Measurements from ENCODE around the gene CALML3.

CALML3 gene

GRCh38 chr10:5576154-5576748 lies 51.5 kb downstream of the CALML3 start:
- Histone ChIP-seq H2BK5ac (ENCODE audit: low read depth, low read length, poor library complexity, severe bottlenecking) (no peak overlapping the region), H3K79me1 (replicated peaks; ENCODE audit: low read length, poor library complexity, severe bottlenecking) (no peaks in the 10 kb centered on the region)
- DNase-seq = no peak

More at GRCh38 chr10:5576154-5576748, 51.5 kb downstream of the CALML3 start:
- no peak overlapping the region for H2AFZ ChIP-seq (ENCODE audit: low read depth, low read length)
- H3K4me3 ChIP-seq (ENCODE audit: insufficient read depth in 1 of 2, low read depth in 1 of 2, low read length in 2 of 2) = no peak overlapping the region
- peaks cover 33% of the 10 kb centered on the region for H3K4me1 ChIP-seq (ENCODE audit: control insufficient read depth, insufficient read depth, low read depth, low read length)
- WGBS = 96% methylated on average over 4 of the region's 4 CpGs
- no peak overlapping the region for H3K9ac ChIP-seq (ENCODE audit: low read length)
- H3K18ac ChIP-seq (ENCODE audit: low read depth in 1 of 2, low read length in 2 of 2) = no peak overlapping the region
- H2BK15ac ChIP-seq (ENCODE audit: low read depth, poor library complexity, severe bottlenecking) = no peak overlapping the region
- H3K27ac ChIP-seq (ENCODE audit: low read length, poor library complexity, severe bottlenecking) = no peak overlapping the region
- H4K91ac ChIP-seq (ENCODE audit: low read length) = no peak overlapping the region
- peak overlapping the region; percentile 1 for H4K8ac ChIP-seq (ENCODE audit: low read length)
- no peaks in the 10 kb centered on the region for H3K36me3 ChIP-seq (ENCODE audit: control insufficient read depth in 1 of 2, insufficient read depth in 2 of 2, low read depth in 1 of 2, low read length in 2 of 2)
- H3K14ac ChIP-seq (ENCODE audit: low read length in 2 of 2) = no peak overlapping the region
- peak overlapping the region; percentile 1 for H2AK5ac ChIP-seq (ENCODE audit: low read length, severe bottlenecking)
- no peaks in the 10 kb centered on the region for H3K27me3 ChIP-seq (ENCODE audit: control insufficient read depth in 1 of 2, insufficient read depth in 1 of 2, low read length in 2 of 2)
- no peak overlapping the region for H3K23ac ChIP-seq (ENCODE audit: low read length in 2 of 2)
- H3K9me3 ChIP-seq (ENCODE audit: control insufficient read depth, low read length) = no peaks in the 10 kb centered on the region
- no peak overlapping the region for H2BK120ac ChIP-seq (ENCODE audit: low read depth, low read length)
- peak overlapping the region in 1 of 2 experiments; percentile 49 for H2BK12ac ChIP-seq (ENCODE audit: low read length in 2 of 2)
- no peak overlapping the region for H3K4me2 ChIP-seq (ENCODE audit: low read length, poor library complexity, severe bottlenecking)
- H3K4ac ChIP-seq (ENCODE audit: low read depth in 1 of 2, low read length in 2 of 2) = no peak overlapping the region

Data from mesenchymal stem cell (in vitro differentiated cells and primary cell).